ENCODE data around the gene ELN. TPM values are rescaled to one million over a fixed set of nuclear protein-coding genes. Genes with fewer than 3 reads are reported as not detected.

ELN gene
- total and polyA plus RNA-seq, 2 of the 8 experiments (the other 6 are each of a cell fraction or from before 2014, with no cell fraction given), result 5.1 to 5.6 TPM

DNA sequence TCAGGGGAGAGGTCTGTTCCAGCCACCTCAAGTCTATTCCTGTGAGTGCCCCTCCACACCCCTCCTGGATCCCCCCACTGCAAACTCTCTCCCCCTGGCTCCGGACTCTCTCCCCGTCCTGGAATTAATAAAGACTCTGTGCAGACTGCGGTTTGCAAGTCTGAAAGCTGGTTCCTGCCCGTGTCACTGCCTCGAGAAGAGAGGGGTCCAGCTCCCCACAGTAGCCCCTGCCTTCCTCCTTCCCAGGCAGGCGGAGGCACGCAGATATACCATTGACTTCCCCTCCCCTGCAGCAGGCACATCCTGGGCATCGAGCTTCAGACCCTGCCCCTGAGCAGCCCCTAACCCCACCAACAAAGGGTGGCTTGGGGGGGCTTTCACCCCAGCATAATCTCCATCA, 2.2 kb upstream of the ELN start:
- Histone ChIP-seq H2BK120ac (replicated peaks; ENCODE audit: low read depth, low read length) (no peak overlapping the region), H4K8ac (ENCODE audit: extremely low read depth, insufficient read depth, low read length) (no peak overlapping the region), H3K27me3 (replicated peaks in 1 of 4; ENCODE audit: control insufficient read depth in 3 of 4, extremely low read depth in 1 of 4, insufficient read depth in 3 of 4, low read length in 3 of 4) (peaks cover 0 to 9% (median 4%) of the 10 kb centered on the region in 4 experiments; a peak in 3 of 7 replicates), H4K5ac (ENCODE audit: insufficient read length, low read depth, low read length) (no peak overlapping the region), H2AK5ac (ENCODE audit: low read depth, low read length) (no peak overlapping the region), H3K36me3 (ENCODE audit: control insufficient read depth in 2 of 4, insufficient read depth in 4 of 4, low read length in 3 of 4) (no peaks in the 10 kb centered on the region), H3K18ac (ENCODE audit: extremely low read depth, low read length) (no peak overlapping the region), H4K20me1 (replicated peaks in 1 of 2; ENCODE audit: control insufficient read depth in 1 of 2, insufficient read depth in 2 of 2, low read length in 2 of 2) (no peaks in the 10 kb centered on the region), H3K56ac (replicated peaks; ENCODE audit: insufficient read length, low read depth, low read length) (no peak overlapping the region), H3K9me3 (ENCODE audit: insufficient read depth in 2 of 2, low read depth in 1 of 2, low read length in 1 of 2) (no peaks in the 10 kb centered on the region), H3K14ac (ENCODE audit: insufficient read length) (no peak overlapping the region), H2AFZ (ENCODE audit: low read length) (no peak overlapping the region), H3K79me1 (ENCODE audit: low read depth, low read length) (no peaks in the 10 kb centered on the region), H3K23ac (ENCODE audit: insufficient read length) (no peak overlapping the region), H3K4ac (replicated peaks; ENCODE audit: insufficient read length, low read depth, low read length) (no peak overlapping the region), H2BK15ac (ENCODE audit: low read length) (no peak overlapping the region), H3K4me2 (ENCODE audit: insufficient read depth in 1 of 2, low read depth in 2 of 2, low read length in 2 of 2) (no peak overlapping the region), H3K9ac (replicated peaks in 1 of 4; ENCODE audit: extremely low read depth in 1 of 4, low read depth in 3 of 4, low read length in 3 of 4) (no peak overlapping the region), H2BK12ac (ENCODE audit: low read depth, low read length) (no peak overlapping the region), H2BK5ac (ENCODE audit: low read depth, low read length) (no peak overlapping the region), H3K79me2 (ENCODE audit: control insufficient read depth in 1 of 2, insufficient read depth in 2 of 2, low read length in 2 of 2) (no peaks in the 10 kb centered on the region), H3K27ac (ENCODE audit: low read depth, low read length) (no peak overlapping the region), H3K4me1 (replicated peaks in 1 of 4; ENCODE audit: control insufficient read depth in 3 of 4, insufficient read depth in 4 of 4, low read length in 3 of 4) (peaks cover 0 to 27% (median 17%) of the 10 kb centered on the region in 4 experiments; a peak in 6 of 7 replicates), H3K23me2 (ENCODE audit: low read depth, low read length) (no peaks in the 10 kb centered on the region; the same call in 1 of the 2 replicates), H4K91ac (replicated peaks; ENCODE audit: insufficient read length, low read length) (no peak overlapping the region), H3K4me3 (ENCODE audit: extremely low read depth in 1 of 4, insufficient read depth in 2 of 4, low read depth in 3 of 4, low read length in 4 of 4) (no peak overlapping the region), H2BK20ac (ENCODE audit: low read length) (no peak overlapping the region)
- ChIA-PET CTCF (ENCODE audit: partially characterized antibody) (interaction anchor here (0.6 to 10.9 kb wide), 47 partner anchors 11 to 397 kb away, joined by 3 to 145 read pairs (median 8); partner anchors contain the start of gene EIF4H), POLR2A (ENCODE audit: partially characterized antibody) (interaction anchor here (0.6 to 1.4 kb wide), 4 partner anchors 10 to 20 kb away, joined by 3 to 6 read pairs (median 4); no protein-coding TSS in a partner anchor)
- no peak for DNase-seq (ENCODE audit: low read depth in 1 of 2, low spot score in 2 of 2)
- 88% methylated on average over 8 of the region's 8 CpGs; no CpG with 5 or more reads in 1 of the 2 experiments for WGBS, 2 experiments (ENCODE audit: extremely low coverage in 1 of 2, insufficient coverage in 1 of 2, insufficient read length in 1 of 2, insufficient replicate concordance in 2 of 2, low coverage in 1 of 2, low lambda C conversion rate in 2 of 2, missing lambda C conversion rate in 1 of 2)
- FAIRE-seq, result no peak
- no peak for TF ChIP-seq GABPA (IDR thresholded peaks at IDR 0.05; ENCODE audit: borderline replicate concordance, insufficient read depth, low read length)
- TF ChIP-seq PHF8 (conservative IDR thresholded peaks at IDR 0.05; ENCODE audit: low read depth, low read length), result no peak
- no peak for TF ChIP-seq HDAC2 (IDR thresholded peaks at IDR 0.05; ENCODE audit: borderline replicate concordance in 1 of 2, low read depth in 2 of 2, low read length in 2 of 2)
- no peak for TF ChIP-seq SP1 (IDR thresholded peaks at IDR 0.05; ENCODE audit: low read depth, low read length)
- no peak for TF ChIP-seq TBP (IDR thresholded peaks at IDR 0.05; ENCODE audit: low read depth, low read length)
- no peak for TF ChIP-seq SRF (IDR thresholded peaks at IDR 0.05; ENCODE audit: low read depth, low read length)
- TF ChIP-seq, protein P1, sequence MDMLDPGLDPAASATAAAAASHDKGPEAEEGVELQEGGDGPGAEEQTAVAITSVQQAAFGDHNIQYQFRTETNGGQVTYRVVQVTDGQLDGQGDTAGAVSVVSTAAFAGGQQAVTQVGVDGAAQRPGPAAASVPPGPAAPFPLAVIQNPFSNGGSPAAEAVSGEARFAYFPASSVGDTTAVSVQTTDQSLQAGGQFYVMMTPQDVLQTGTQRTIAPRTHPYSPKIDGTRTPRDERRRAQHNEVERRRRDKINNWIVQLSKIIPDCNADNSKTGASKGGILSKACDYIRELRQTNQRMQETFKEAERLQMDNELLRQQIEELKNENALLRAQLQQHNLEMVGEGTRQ (IDR thresholded peaks at IDR 0.05; ENCODE audit: low read length), result no peak
- no peak for TF ChIP-seq SUZ12 (IDR thresholded peaks at IDR 0.05; ENCODE audit: low read length)
- TF ChIP-seq NANOG (IDR thresholded peaks at IDR 0.05; ENCODE audit: insufficient read depth, low read depth, low read length, poor library complexity, severe bottlenecking), result no peak
- TF ChIP-seq, protein P2, sequence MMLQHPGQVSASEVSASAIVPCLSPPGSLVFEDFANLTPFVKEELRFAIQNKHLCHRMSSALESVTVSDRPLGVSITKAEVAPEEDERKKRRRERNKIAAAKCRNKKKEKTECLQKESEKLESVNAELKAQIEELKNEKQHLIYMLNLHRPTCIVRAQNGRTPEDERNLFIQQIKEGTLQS (IDR thresholded peaks at IDR 0.05; ENCODE audit: insufficient read depth, low read depth, low read length), result no peak
- no peak for TF ChIP-seq CREB1 (IDR thresholded peaks at IDR 0.05)
- TF ChIP-seq ZNF274 (IDR thresholded peaks at IDR 0.05; ENCODE audit: borderline replicate concordance, extremely low read depth, low read length), result no peak
